ENCODE results near the gene ZNF683.

GRCh38 chr1:26412180-26412840, 39.8 kb upstream of the ZNF683 start:
- no peak for TF ChIP-seq POLR2A (IDR thresholded peaks at IDR 0.05; ENCODE audit: low read length)
- TF ChIP-seq GATA1 (IDR thresholded peaks at IDR 0.05; ENCODE audit: low read depth, low read length), result no peak

Data from erythroblast (primary cell).